RWPE2 (cell line): Measurements from ENCODE around the gene CES2.
"Not testable (repeated sequence)": the region's sequence is repeated elsewhere in the genome, so short reads cannot be mapped to it uniquely, and the experiment has no call there.

ENCODE experiments used
- ATAC-seq: fragments of 200-7000 bp; cut with Tn5 transposase; 3 replicates; pipeline ENCODE4 v1.9.1; 2021; ENCODE audit warnings: low read depth
- DNase-seq: peaks from one replicate; pipeline ENCODE4 v3.0.0-alpha.2; 2020; ENCODE audit warnings: low spot score
- H3K27ac ChIP-seq: fragments of 450-650 bp; 2 replicates; pipeline ENCODE4 v1.5.1; 2017; ENCODE audit warnings: mild to moderate bottlenecking; ENCODE audit not compliant: poor library complexity, severe bottlenecking
- H3K27me3 ChIP-seq: fragments of 250-450 bp; sonication (Bioruptor Pico); 2 replicates; pipeline ENCODE4 v1.5.1; 2021; ENCODE audit warnings: mild to moderate bottlenecking, moderate library complexity; ENCODE audit not compliant: insufficient read depth, poor library complexity, severe bottlenecking
- H3K36me3 ChIP-seq: fragments of 250-450 bp; sonication (Bioruptor Pico); 2 replicates; pipeline ENCODE4 v1.5.1; 2020; ENCODE audit warnings: low read depth, mild to moderate bottlenecking, moderate library complexity
- H3K4me1 ChIP-seq: fragments of 250-450 bp; sonication (Bioruptor Pico); 2 replicates; pipeline ENCODE4 v1.5.1; 2021; ENCODE audit warnings: mild to moderate bottlenecking, moderate library complexity; ENCODE audit not compliant: insufficient read depth, poor library complexity, severe bottlenecking
- H3K4me3 ChIP-seq: fragments of 250-450 bp; sonication (Bioruptor Pico); 2 replicates; pipeline ENCODE4 v1.5.1; 2021; ENCODE audit warnings: mild to moderate bottlenecking, moderate library complexity; ENCODE audit not compliant: severe bottlenecking
- H3K9me3 ChIP-seq: fragments of 250-450 bp; sonication (Bioruptor Pico); 2 replicates; pipeline ENCODE4 v1.5.1; 2021; ENCODE audit warnings: mild to moderate bottlenecking, moderate library complexity; ENCODE audit not compliant: severe bottlenecking
- CTCF ChIP-seq: fragments of 450-650 bp; IDR thresholded peaks from one replicate; pipeline ENCODE4 v1.5.1; 2017; ENCODE audit warnings: mild to moderate bottlenecking, moderate library complexity; ENCODE audit not compliant: poor library complexity, severe bottlenecking

Gene CES2

GRCh38 chr16:66932076-66932475 is 3.2 kb upstream of the CES2 start:
- Histone ChIP-seq H3K4me3 (no peak overlapping the region), H3K27ac (no peak overlapping the region), H3K27me3 (no peaks in the 10 kb centered on the region), H3K4me1 (peaks cover 24% of the 10 kb centered on the region), H3K36me3 (peaks cover 9% of the 10 kb centered on the region), H3K9me3 (no peaks in the 10 kb centered on the region)
- TF ChIP-seq CTCF, result no peak
- DNase-seq, result no peak
- no peak for ATAC-seq

- H3K36me3 ChIP-seq, result peaks cover 24% of the 10 kb centered on the region
- H3K9me3 ChIP-seq, result no peaks in the 10 kb centered on the region
- H3K4me3 ChIP-seq, result peak overlapping the region; percentile 96
- peak; percentile 30; the same call in 2 of the 3 replicates for ATAC-seq
- H3K27ac ChIP-seq, result peak overlapping the region; percentile 86
- H3K27me3 ChIP-seq, result no peaks in the 10 kb centered on the region
- TF ChIP-seq CTCF, result no peak
- no peak for DNase-seq
- peaks cover 9% of the 10 kb centered on the region for H3K4me1 ChIP-seq
Observed at GRCh38 chr16:66933776-66934137, 1.6 kb upstream of the CES2 start.

GRCh38 chr16:66934138-66934838 is 1.0 kb upstream of the CES2 start, which contains the start of gene CIAO2B:
Gene CIAO2B (minus strand): TSS chr16:66934402. CDS start chr16:66934364, 38 bp downstream.
- Histone ChIP-seq H3K27me3 (no peaks in the 10 kb centered on the region), H3K9me3 (no peaks in the 10 kb centered on the region), H3K4me3 (peak within 1 kb of the TSS; percentile 96), H3K36me3 (peaks cover 30% of the 10 kb centered on the region), H3K27ac (peak within 1 kb of the TSS; percentile 86), H3K4me1 (peaks cover 9% of the 10 kb centered on the region)
- DNase-seq, result no peak
- ATAC-seq, result peak; percentile 53
- no peak for TF ChIP-seq CTCF

- not testable (repeated sequence) for H3K9me3 ChIP-seq, H3K4me1 ChIP-seq, DNase-seq, H3K27me3 ChIP-seq
- Histone ChIP-seq H3K36me3 (peaks cover 35% of the 10 kb centered on the region), H3K27ac (peak overlapping the region; percentile 86), H3K4me3 (peak overlapping the region; percentile 96)
- peak; percentile 2; the same call in 2 of the 3 replicates for ATAC-seq
Observed at GRCh38 chr16:66934839-66935313, 440 bp upstream of the CES2 start.

GRCh38 chr16:66936462-66936861 is 1.1 kb downstream of the CES2 start:
- peaks cover 51% of the 10 kb centered on the region for H3K36me3 ChIP-seq
- H3K27me3 ChIP-seq, result no peaks in the 10 kb centered on the region
- no peak for TF ChIP-seq CTCF
- H3K9me3 ChIP-seq, result no peaks in the 10 kb centered on the region
- no peak overlapping the region for H3K27ac ChIP-seq
- H3K4me3 ChIP-seq, result peak overlapping the region; percentile 96
- ATAC-seq (no peak), DNase-seq (no peak)
- peaks cover 9% of the 10 kb centered on the region for H3K4me1 ChIP-seq
